HK-2 (cell line): ENCODE results near the gene RAB24.
"Not testable (repeated sequence)": the region's sequence is repeated elsewhere in the genome, so short reads cannot be mapped to it uniquely, and the experiment has no call there.

Source experiments
- DNase-seq: peaks from one replicate; pipeline ENCODE4 v3.0.0-alpha.2; 2018; ENCODE audit not compliant: unreplicated experiment

RAB24 gene

DNA sequence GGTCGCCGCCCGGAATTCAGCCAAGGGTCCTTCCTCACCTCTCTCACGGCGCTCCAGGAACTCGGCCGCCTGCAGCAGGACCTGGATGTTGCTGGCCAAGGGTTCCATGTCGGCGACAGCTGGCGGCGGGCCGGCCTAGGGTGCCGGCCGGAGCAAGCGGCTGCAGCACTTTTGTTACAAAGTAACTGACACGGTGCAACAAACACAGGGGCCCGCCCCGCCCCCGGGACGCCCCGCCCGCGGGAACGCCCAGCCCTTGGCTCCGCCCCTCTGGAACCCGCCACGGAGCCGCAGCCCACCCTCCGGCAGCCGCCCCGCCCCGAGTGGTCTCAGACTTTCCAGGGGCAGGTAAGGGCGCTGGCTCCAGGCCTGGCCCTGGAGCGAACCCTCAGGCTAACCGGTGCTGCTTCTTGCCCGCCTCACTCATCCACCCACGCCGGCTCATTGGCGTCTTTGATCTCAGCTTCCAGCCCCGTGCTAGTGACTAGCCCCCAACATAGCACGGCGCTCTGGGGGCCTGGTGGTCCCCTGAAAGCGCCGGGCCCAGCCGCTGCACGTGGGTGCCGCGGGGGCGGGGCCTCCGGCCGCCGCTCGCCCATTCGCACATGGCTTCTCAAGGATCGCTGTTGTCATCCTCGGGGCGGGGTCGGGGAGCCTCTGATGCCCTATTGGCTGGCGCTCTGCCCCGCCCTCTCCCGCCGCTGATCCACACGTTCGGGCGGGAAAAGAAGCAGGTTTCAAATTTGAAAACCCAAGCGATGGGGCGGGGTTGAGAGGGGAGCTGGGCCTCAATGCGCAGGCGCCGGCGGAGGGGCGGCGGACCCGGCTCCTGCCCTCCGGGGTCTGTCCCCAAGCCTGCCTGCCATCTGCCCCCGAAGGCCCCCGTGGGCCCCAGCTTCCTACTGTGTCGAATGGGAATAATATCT, 8.5 kb upstream of the RAB24 start, which contains the start of gene MXD3:
MXD3 (minus strand) TSS at position 176 of the 926 bp plus-strand sequence; CDS start at position 108, 68 bp downstream.
- peak; percentile 90 for DNase-seq

DNA sequence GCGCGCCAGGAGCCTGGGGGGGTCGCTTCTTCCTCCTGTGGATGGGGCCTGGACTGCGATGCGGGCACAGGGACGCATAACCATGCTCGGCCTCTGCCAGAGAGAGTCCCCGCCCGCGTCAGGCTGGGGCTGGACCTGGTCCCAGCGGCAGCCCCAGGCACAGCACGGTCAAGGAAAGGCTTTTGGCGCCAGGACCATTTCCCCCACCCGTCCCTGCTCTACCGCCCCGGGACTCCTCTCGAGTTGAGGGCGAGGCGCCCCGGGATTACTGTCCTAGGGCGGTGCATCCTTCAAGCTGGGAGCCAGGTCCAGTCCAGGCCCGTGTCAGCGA, 7.8 kb upstream of the RAB24 start:
- DNase-seq = no peak

GRCh38 chr5:177310757-177311391, 7.4 kb upstream of the RAB24 start:
- no peak for DNase-seq

- no peak for DNase-seq
Observed at GRCh38 chr5:177310332-177310731, 6.8 kb upstream of the RAB24 start.

- DNase-seq = peak; percentile 66
Observed at GRCh38 chr5:177309351-177310191, 6.1 kb upstream of the RAB24 start.

GRCh38 chr5:177308740-177309139, 5.2 kb upstream of the RAB24 start:
- no peak for DNase-seq

DNA sequence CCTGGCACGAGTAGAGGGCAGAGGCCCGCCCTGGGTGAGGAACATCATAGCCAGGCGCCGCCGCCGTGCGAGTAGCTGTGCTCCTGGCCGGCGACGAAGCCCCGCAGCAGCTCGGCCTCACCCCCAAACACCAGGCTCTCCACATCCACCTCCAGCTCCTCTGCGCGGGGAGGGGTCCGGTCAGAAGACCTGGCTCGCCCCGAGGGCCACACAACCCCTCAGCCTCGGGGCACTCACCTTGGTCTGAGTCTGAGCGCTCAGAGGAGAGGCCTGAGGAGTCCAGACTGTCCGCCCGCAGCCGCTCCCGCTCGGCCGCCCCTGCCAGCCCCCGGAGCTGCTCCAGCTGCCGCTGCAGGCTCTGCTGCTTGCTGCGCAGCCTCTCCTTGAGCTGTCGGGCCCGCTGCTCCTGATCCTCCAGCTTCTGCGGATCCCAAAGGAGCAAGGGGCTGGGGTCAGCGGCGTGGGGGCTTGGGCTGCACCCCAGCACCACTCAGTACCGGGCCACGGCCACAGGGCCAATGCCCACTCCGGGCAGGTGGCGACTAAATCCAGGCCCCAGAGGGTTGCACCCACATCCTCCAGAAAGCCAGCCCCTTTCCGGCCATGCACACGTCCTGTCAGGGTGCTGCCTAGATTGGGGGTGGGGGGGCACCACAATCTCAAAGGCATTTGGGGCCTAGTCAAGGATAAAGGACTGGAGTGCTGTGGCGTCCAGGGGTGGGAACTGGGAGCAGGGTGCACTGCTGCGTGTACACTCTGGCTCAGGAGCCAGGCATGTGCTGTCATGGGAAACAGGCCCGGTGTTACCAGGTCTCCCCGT, 4.2 kb upstream of the RAB24 start:
- DNase-seq = no peak

GRCh38 chr5:177306674-177307543, 3.4 kb upstream of the RAB24 start:
- no peak for DNase-seq

- not testable (repeated sequence) for DNase-seq
Observed at GRCh38 chr5:177306103-177306640, 2.7 kb upstream of the RAB24 start.

DNA sequence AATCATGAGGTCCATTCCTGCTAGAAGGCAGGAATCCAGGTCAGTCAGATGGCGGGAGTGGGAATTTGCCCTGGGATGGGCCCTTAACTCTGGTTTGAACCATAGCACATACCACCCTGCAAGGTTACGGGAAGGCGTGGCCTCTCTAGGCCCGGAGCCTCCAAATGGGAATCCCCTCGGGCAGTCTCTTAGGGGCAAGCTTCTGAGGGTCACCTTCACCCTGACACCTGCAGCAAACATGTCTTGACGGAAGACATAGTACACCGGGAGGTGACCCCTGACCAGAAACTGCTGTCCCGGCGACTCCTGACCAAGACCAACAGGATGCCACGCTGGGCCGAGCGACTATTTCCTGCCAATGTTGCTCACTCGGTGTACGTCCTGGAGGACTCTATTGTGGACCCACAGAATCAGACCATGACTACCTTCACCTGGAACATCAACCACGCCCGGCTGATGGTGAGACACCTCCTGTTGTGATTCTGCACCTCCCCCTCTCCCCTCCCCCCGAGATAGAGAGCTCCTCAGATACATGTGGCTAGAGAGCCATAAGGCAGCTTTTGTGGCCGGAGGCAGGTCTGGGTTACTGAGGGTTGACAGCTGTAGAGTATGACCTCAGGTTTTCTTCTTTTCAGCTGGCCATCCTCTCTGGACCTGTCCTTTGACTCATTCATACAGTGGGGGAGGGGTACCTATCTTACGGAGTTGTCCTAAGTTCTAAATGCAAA, 1.0 kb upstream of the RAB24 start:
- no peak for DNase-seq

GRCh38 chr5:177303925-177304391, 439 bp upstream of the RAB24 start:
- no peak for DNase-seq

DNA sequence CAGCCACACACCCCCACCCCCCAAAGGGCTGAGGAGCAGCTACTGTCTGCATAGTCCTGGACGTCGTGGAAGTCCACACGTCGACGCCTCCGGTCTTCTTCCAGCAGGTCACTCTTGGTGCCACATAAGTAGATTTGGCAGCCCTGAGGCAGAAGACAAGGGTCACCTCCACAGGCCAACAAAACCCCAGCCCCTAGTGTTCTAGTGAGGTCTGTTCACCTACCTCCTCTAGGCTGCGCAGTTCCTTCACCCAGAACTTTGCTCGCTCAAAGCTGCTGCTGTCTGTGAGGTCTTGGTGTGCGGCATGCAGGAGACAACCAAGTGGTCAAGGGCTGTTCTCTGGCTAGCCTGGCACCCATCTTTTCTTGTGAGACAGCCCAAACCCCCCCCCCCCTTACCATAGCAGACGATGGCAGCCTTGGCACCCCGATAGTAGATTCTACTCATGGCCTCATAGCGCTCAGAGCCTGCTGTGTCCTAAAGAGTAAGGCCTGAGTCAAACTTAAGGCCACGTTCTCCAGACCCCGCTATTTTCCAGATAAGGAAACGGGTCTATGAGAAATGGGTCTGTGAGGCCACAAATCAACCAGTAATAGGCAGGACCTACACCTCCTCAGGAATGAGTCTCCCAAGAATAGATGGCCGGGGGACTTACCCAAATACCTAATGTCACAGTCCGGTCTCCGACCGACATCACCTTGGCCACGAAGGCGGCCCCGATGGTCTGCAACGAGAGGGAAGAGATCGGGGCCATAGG, 987 bp downstream of the RAB24 start:
- DNase-seq = no peak

- no peak for DNase-seq
Observed at GRCh38 chr5:177301503-177302165, 1.9 kb downstream of the RAB24 start.

DNA sequence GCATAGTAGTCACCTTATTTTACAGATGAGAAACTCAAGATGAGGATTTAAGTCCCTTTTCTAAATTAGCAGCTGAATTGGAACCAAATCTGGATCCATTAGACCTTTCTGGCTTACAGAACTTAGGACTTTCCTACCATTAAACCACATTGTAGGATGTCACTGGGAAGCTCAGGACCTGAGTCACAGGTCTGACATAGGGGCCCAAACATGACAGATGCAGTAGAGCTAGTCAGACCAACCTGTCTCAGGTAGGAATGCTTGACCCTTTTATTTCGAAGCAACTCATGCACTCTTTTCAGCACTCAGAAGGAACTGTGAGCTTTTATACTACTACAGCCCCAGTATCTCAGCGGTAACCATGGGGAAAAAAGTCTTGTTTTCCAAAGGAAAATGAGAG, 2.6 kb downstream of the RAB24 start:
- no peak for DNase-seq

GRCh38 chr5:177300236-177300880, 3.2 kb downstream of the RAB24 start:
- no peak for DNase-seq

- no peak for DNase-seq
Observed at GRCh38 chr5:177299697-177300096, 3.8 kb downstream of the RAB24 start.

DNA sequence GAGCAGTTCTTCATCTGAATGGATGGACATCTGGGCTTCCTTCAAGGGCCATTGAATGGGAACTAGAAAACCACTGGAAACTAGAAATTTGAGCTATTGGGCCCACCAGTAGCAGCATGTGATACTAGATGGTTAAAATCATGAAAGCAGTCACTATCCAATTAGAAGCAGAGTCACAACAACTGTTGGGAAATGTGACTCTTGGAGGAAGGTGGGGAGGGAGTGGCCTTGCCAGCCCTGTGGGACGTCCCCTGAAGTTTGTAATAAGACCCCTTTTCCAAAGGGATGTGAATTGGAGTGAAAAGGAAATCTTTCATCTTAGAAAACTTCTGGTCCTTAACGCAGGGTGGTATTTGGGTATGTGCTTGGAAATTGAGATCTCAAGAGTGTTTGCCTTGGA, 5.6 kb downstream of the RAB24 start:
- no peak for DNase-seq

- no peak for DNase-seq
Observed at GRCh38 chr5:177296581-177296980, 6.9 kb downstream of the RAB24 start.
